Measurements from ENCODE around the gene BEAN1. TPM values are rescaled to one million over a fixed set of nuclear protein-coding genes. Genes with fewer than 3 reads are reported as not detected.
"Not testable (repeated sequence)": the region's sequence is repeated elsewhere in the genome, so short reads cannot be mapped to it uniquely, and the experiment has no call there.

Gene BEAN1
- polyA plus RNA-seq, 4 donors, result 1.1 to 1.9 (median 1.4) TPM

- no peak for DNase-seq (ENCODE audit: low read depth in 4 of 4, low spot score in 3 of 4)
These were observed 54.2 kb downstream of the BEAN1 start for GRCh38 chr16:66481081-66481942.

GRCh38 chr16:66481943-66482390 is 54.9 kb downstream of the BEAN1 start:
- no peak for DNase-seq (ENCODE audit: low read depth in 4 of 4, low spot score in 3 of 4)

- DNase-seq (ENCODE audit: low read depth in 4 of 4, low spot score in 3 of 4), result peak in 3 of 4 donors; percentile 57 to 58 (median 58)
These were observed 56.8 kb downstream of the BEAN1 start for GRCh38 chr16:66483689-66484452.

- DNase-seq (ENCODE audit: low read depth in 4 of 4, low spot score in 3 of 4), result no peak
These were observed 57.5 kb downstream of the BEAN1 start for GRCh38 chr16:66484453-66485213.

- no peak for DNase-seq (ENCODE audit: low read depth in 4 of 4, low spot score in 3 of 4)
These were observed 58.3 kb downstream of the BEAN1 start for GRCh38 chr16:66485376-66485775.

GRCh38 chr16:66486199-66486772 is 59.2 kb downstream of the BEAN1 start:
- no peak for DNase-seq (ENCODE audit: low read depth in 4 of 4, low spot score in 3 of 4)

GRCh38 chr16:66486773-66487579 is 59.9 kb downstream of the BEAN1 start:
- no peak for DNase-seq (ENCODE audit: low read depth in 4 of 4, low spot score in 3 of 4)

- no peak for DNase-seq (ENCODE audit: low read depth in 4 of 4, low spot score in 3 of 4)
These were observed 60.6 kb downstream of the BEAN1 start for GRCh38 chr16:66487580-66488275.

- no peak for DNase-seq (ENCODE audit: low read depth in 4 of 4, low spot score in 3 of 4)
These were observed 61.4 kb downstream of the BEAN1 start for GRCh38 chr16:66488505-66488904.

- no peak for DNase-seq (ENCODE audit: low read depth in 4 of 4, low spot score in 3 of 4)
These were observed 62.3 kb downstream of the BEAN1 start for GRCh38 chr16:66489385-66489784.

GRCh38 chr16:66489818-66490217 is 62.7 kb downstream of the BEAN1 start:
- DNase-seq (ENCODE audit: low read depth in 4 of 4, low spot score in 3 of 4), result no peak

- DNase-seq (ENCODE audit: low read depth in 4 of 4, low spot score in 3 of 4), result no peak
These were observed 64.0 kb downstream of the BEAN1 start for GRCh38 chr16:66490774-66491715.

GRCh38 chr16:66491716-66492064 is 64.6 kb downstream of the BEAN1 start:
- DNase-seq (ENCODE audit: low read depth in 4 of 4, low spot score in 3 of 4), result no peak

GRCh38 chr16:66493490-66494401 is 66.7 kb downstream of the BEAN1 start:
- DNase-seq (ENCODE audit: low read depth in 4 of 4, low spot score in 3 of 4), result no peak

- DNase-seq (ENCODE audit: low read depth in 4 of 4, low spot score in 3 of 4), result no peak
These were observed 67.8 kb downstream of the BEAN1 start for GRCh38 chr16:66494916-66495315.

GRCh38 chr16:66495440-66495839 is 68.3 kb downstream of the BEAN1 start:
- DNase-seq (ENCODE audit: low read depth in 4 of 4, low spot score in 3 of 4), result no peak

GRCh38 chr16:66496226-66496625 is 69.1 kb downstream of the BEAN1 start:
- DNase-seq (ENCODE audit: low read depth in 4 of 4, low spot score in 3 of 4), result not testable (repeated sequence)

All from right renal pelvis (tissue), 4 donors.